ENCODE results near the gene PRDM2.

The PRDM2 gene

DNA sequence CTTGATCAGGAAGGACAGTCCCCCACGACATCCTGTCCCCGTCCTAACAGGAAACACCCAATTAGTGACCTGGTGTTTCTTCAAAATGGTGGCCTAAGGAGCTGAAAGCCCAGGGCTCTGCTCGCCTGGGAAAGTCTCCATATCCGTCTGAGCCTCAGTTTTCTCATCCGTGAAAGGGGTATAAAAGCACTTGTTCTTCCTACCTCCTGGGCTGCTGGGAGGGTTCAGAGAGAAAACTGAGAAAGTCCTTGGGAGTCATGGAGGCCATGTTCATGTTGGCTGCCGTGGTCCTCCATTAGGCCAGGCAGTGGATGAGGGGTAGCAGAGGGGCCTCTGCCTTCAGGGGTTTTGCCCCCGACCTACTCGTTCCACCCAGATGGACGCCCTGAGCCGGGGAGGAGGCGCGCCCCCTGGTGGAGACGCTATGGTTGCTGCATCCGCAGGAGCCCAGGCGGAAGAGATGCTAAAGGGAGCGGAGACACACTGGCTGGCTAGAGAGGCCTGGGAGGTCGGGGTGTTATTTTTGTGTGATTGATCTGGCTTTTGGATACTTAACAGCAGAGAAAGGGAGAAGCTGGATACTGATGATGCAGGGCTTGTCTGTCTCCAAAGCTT is 113.5 kb downstream of the PRDM2 start:
- Histone ChIP-seq H3K4me3 (ENCODE audit: low read length) (no peak overlapping the region), H3K27me3 (ENCODE audit: control insufficient read depth, insufficient read depth, low read length) (no peaks in the 10 kb centered on the region), H3K4me1 (ENCODE audit: control insufficient read depth, low read depth, low read length) (no peaks in the 10 kb centered on the region)

DNA sequence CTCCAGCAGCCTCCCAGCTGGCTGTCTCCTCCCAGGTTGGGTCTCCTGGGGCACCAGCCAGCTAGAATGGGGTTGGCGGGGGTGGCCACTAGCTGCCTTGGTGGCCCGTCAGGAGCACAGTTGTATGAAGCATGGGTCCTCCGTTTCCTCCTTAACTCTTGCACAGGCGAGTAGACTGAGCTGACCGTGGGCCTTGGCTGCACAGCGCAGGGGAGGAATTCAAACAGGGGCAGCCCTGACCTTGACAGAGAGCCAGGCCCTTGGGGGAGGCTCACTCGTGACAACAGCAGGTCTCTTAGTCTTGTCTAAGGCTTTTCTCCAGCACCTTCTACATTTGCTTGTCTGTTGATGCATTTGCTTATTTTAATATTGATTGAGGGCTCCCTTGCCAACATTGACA is 114.1 kb downstream of the PRDM2 start:
- Histone ChIP-seq H3K36me3 (ENCODE audit: control insufficient read depth, low read depth, low read length) (no peaks in the 10 kb centered on the region), H3K9ac (ENCODE audit: low read length) (no peak overlapping the region), H3K27ac (ENCODE audit: low read length) (no peak overlapping the region), H3K9me3 (ENCODE audit: control insufficient read depth, low read depth, low read length) (no peaks in the 10 kb centered on the region), H3K4me3 (ENCODE audit: low read length) (no peak overlapping the region), H3K4me1 (ENCODE audit: control insufficient read depth, low read depth, low read length) (no peaks in the 10 kb centered on the region), H3K27me3 (ENCODE audit: control insufficient read depth, insufficient read depth, low read length) (no peaks in the 10 kb centered on the region)

More for the DNA sequence above, 113.5 kb downstream of the PRDM2 start:
- Histone ChIP-seq H3K9me3 (ENCODE audit: control insufficient read depth, low read depth, low read length) (no peaks in the 10 kb centered on the region), H3K9ac (ENCODE audit: low read length) (no peak overlapping the region), H3K36me3 (ENCODE audit: control insufficient read depth, low read depth, low read length) (no peaks in the 10 kb centered on the region), H3K27ac (ENCODE audit: low read length) (no peak overlapping the region)

DNA sequence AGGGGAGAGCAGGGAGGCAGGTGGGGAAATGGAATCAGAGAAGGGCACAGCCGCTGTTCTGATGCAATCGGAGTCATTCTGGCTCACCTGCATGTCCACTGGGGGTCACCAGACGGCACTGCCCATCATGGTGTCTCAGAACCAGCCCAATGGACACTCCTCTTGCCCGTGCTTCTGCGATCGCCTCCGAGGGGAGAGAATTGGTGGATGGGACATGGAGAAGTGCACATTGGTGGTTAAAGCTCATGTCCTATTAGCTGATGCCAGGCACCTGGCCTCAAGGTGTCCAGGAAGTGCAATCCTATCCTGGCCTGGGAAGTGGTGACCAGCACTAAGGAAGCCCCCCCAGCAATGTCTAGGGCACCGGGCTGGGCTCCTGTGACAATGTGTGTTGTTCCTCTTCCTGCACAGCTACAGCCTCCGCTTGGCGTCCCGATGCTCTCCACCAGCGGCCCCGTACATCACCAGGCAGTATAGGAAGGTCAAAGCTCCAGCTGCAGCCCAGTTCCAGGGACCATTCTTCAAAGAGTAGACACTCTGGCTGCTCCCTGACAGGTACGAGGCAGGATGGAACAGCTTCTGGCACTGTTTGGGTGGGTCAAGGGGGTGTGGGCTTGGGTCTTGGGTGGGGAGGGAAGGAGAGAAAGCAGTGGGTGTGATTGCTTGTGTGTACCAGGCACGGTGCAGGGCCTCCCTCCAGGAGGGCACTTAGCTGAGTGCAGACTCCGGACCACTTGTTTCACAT is 116.2 kb downstream of the PRDM2 start:
- Histone ChIP-seq H3K9ac (ENCODE audit: low read length) (no peak overlapping the region), H3K4me3 (ENCODE audit: low read length) (no peak overlapping the region), H3K27ac (ENCODE audit: low read length) (no peak overlapping the region), H3K4me1 (ENCODE audit: control insufficient read depth, low read depth, low read length) (no peaks in the 10 kb centered on the region), H3K36me3 (ENCODE audit: control insufficient read depth, low read depth, low read length) (no peaks in the 10 kb centered on the region), H3K9me3 (ENCODE audit: control insufficient read depth, low read depth, low read length) (no peaks in the 10 kb centered on the region), H3K27me3 (ENCODE audit: control insufficient read depth, insufficient read depth, low read length) (no peaks in the 10 kb centered on the region)

DNA sequence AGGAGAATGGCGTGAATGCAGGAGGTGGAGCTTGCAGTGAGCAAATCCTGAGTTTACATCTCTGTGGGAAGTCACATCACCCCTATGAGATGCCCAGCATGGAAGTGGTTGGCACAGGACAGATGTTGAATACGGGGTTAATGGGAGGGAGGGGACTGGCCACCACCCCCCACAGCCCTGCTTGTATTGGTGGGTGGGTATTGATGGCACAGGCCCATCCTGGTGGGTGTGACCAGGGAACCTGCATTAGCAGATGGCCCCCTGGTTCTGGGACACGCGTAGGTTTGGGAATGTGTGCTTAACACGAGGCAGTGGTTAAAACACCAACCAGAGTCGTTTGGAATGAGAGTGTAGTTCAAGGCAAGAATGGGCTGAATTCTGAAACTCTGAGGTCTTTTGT is 117.9 kb downstream of the PRDM2 start:
- H3K4me1 ChIP-seq (ENCODE audit: control insufficient read depth, low read depth, low read length) = no peaks in the 10 kb centered on the region

DNA sequence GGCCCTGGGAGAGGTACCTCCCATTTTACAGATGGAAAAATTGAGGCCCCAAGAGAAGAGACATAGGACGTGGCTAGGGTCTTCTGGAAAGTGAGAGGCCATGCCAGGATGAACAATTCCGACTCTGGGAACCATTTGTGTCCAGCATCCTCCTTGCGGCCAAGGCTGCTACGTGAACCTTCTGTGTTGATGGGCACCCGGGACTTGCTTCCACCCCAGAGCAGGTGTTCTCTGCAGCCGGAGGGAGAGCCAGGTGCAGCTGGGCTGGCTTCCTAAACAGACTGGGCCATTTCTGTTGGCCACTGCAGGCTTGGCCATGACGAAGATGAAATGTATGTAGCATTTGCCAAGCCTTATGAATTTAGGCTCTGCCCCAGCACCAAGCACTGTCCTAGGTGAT is 118.9 kb downstream of the PRDM2 start:
- H3K4me3 ChIP-seq (ENCODE audit: low read length) = no peak overlapping the region
- no peak overlapping the region for H3K27ac ChIP-seq (ENCODE audit: low read length)
- no peaks in the 10 kb centered on the region for H3K9me3 ChIP-seq (ENCODE audit: control insufficient read depth, low read depth, low read length)
- H3K9ac ChIP-seq (ENCODE audit: low read length) = no peak overlapping the region
- H3K27me3 ChIP-seq (ENCODE audit: control insufficient read depth, insufficient read depth, low read length) = no peaks in the 10 kb centered on the region
- H3K36me3 ChIP-seq (ENCODE audit: control insufficient read depth, low read depth, low read length) = no peaks in the 10 kb centered on the region
- no peaks in the 10 kb centered on the region for H3K4me1 ChIP-seq (ENCODE audit: control insufficient read depth, low read depth, low read length)

More for the DNA sequence above, 117.9 kb downstream of the PRDM2 start:
- Histone ChIP-seq H3K27ac (ENCODE audit: low read length) (no peak overlapping the region), H3K27me3 (ENCODE audit: control insufficient read depth, insufficient read depth, low read length) (no peaks in the 10 kb centered on the region), H3K4me3 (ENCODE audit: low read length) (no peak overlapping the region), H3K9ac (ENCODE audit: low read length) (no peak overlapping the region), H3K36me3 (ENCODE audit: control insufficient read depth, low read depth, low read length) (no peaks in the 10 kb centered on the region), H3K9me3 (ENCODE audit: control insufficient read depth, low read depth, low read length) (no peaks in the 10 kb centered on the region)

DNA sequence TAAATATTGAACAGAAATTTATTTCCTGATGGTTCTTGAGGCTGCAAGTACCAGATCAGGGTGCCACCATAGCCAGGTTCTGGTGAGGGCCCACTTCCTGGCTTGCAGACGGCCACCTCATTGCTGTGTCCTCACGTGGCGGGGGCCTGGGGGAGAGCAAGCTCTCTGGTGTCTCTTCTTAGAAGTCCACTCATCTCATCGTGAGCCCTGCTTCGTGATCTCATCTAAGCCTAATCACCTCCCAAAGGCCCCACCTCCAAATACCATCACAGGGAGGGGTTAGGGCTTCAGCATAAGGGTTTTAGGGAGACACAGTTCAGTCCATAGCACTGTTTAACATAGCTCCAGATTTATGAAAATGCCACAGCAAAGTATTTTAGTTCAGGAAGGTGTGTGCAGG is 119.7 kb downstream of the PRDM2 start:
- Histone ChIP-seq H3K9ac (ENCODE audit: low read length) (no peak overlapping the region), H3K27ac (ENCODE audit: low read length) (no peak overlapping the region), H3K36me3 (ENCODE audit: control insufficient read depth, low read depth, low read length) (no peaks in the 10 kb centered on the region), H3K9me3 (ENCODE audit: control insufficient read depth, low read depth, low read length) (no peaks in the 10 kb centered on the region), H3K4me1 (ENCODE audit: control insufficient read depth, low read depth, low read length) (no peaks in the 10 kb centered on the region), H3K27me3 (ENCODE audit: control insufficient read depth, insufficient read depth, low read length) (no peaks in the 10 kb centered on the region), H3K4me3 (ENCODE audit: low read length) (no peak overlapping the region)

DNA sequence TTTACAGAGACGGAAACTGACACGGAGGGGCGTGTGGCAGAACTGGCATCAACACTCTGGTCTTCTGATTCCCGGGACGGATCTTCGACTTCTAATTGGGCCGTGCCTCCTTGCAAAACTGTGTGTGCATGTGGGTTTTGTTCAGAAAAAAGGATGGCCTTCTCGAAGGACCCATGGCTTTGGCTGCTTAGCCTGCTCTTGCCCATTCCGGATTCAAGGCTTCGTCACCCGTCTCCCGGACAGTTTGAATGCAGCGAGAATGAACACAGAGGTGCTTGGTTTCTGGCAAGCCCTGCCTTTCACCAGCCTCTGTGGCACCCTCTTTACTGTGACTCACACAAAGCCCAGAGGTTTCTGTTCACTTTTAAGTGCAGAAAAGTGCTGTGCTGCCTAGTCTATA is 120.1 kb downstream of the PRDM2 start:
- no peaks in the 10 kb centered on the region for H3K4me1 ChIP-seq (ENCODE audit: control insufficient read depth, low read depth, low read length)
- no peaks in the 10 kb centered on the region for H3K27me3 ChIP-seq (ENCODE audit: control insufficient read depth, insufficient read depth, low read length)
- no peak overlapping the region for H3K4me3 ChIP-seq (ENCODE audit: low read length)
- no peaks in the 10 kb centered on the region for H3K9me3 ChIP-seq (ENCODE audit: control insufficient read depth, low read depth, low read length)
- H3K27ac ChIP-seq (ENCODE audit: low read length) = no peak overlapping the region
- H3K36me3 ChIP-seq (ENCODE audit: control insufficient read depth, low read depth, low read length) = no peaks in the 10 kb centered on the region
- no peak overlapping the region for H3K9ac ChIP-seq (ENCODE audit: low read length)

DNA sequence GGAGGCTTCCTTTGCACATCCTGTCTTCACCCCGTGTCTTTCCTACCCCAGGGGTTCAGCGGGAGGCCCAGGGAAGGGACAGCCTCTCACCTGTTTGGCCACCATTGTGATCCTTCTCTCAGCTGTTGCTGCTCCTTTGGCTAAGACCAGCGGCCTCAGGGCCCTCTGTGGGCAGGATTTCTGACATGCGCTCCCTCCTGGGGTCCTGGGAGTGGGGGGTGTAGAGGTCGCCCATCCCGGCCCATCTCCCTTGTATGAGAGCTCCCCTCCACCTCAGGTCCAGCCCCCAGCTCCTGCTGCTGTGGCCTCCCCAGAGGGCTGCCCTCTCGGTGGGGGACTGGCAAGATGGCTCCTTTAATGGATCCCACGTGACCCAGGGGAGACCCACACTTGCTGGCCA is 120.5 kb downstream of the PRDM2 start:
- H3K4me1 ChIP-seq (ENCODE audit: control insufficient read depth, low read depth, low read length) = no peaks in the 10 kb centered on the region
- H3K4me3 ChIP-seq (ENCODE audit: low read length) = no peak overlapping the region
- no peaks in the 10 kb centered on the region for H3K36me3 ChIP-seq (ENCODE audit: control insufficient read depth, low read depth, low read length)
- H3K9ac ChIP-seq (ENCODE audit: low read length) = no peak overlapping the region
- H3K27me3 ChIP-seq (ENCODE audit: control insufficient read depth, insufficient read depth, low read length) = no peaks in the 10 kb centered on the region
- H3K27ac ChIP-seq (ENCODE audit: low read length) = no peak overlapping the region
- no peaks in the 10 kb centered on the region for H3K9me3 ChIP-seq (ENCODE audit: control insufficient read depth, low read depth, low read length)

DNA sequence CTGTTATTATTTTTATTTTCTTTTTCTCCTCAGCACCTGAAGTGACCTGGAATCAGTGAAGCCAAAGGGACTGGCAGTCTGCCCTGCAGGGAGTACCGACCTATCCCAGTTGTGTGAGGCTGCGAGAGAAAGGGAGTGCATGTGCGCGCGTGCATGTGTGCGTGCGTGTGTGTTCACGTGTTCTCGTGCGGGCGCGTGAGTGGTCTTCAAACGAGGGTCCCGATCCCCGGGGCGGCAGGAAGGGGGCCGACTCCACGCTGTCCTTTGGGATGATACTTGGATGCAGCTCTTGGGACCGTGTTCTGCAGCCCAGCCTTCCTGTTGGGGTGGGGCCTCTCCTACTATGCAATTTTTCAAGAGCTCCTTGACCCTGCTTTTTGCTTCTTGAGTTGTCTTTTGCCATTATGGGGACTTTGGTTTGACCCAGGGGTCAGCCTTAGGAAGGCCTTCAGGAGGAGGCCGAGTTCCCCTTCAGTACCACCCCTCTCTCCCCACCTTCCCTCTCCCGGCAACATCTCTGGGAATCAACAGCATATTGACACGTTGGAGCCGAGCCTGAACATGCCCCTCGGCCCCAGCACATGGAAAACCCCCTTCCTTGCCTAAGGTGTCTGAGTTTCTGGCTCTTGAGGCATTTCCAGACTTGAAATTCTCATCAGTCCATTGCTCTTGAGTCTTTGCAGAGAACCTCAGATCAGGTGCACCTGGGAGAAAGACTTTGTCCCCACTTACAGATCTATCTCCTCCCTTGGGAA is 123.3 kb downstream of the PRDM2 start:
- Histone ChIP-seq H3K9ac (ENCODE audit: low read length) (no peak overlapping the region), H3K36me3 (ENCODE audit: control insufficient read depth, low read depth, low read length) (no peaks in the 10 kb centered on the region), H3K4me1 (ENCODE audit: control insufficient read depth, low read depth, low read length) (no peaks in the 10 kb centered on the region), H3K27me3 (ENCODE audit: control insufficient read depth, insufficient read depth, low read length) (no peaks in the 10 kb centered on the region), H3K9me3 (ENCODE audit: control insufficient read depth, low read depth, low read length) (no peaks in the 10 kb centered on the region), H3K4me3 (ENCODE audit: low read length) (no peak overlapping the region), H3K27ac (ENCODE audit: low read length) (no peak overlapping the region)

DNA sequence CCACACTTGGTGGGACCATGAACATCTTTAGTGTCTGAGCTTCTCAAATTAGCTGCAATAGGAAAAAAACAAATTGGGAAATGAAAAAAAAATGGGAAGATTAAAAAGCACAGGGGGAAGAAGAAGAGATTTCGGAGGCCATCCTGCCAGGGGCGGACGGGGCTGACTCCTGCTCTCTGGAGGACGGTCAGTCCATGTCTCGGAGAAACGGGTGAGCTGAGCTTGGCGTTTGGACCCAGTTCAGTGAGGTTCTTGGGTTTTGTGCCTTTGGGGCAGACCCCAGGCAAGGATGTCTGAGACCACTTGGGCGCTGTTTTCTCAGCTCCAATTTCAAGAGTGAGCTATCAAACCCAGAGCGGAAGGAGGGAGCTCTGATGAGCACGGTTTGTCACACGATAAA is 123.9 kb downstream of the PRDM2 start:
- Histone ChIP-seq H3K9ac (ENCODE audit: low read length) (no peak overlapping the region), H3K27ac (ENCODE audit: low read length) (no peak overlapping the region), H3K4me1 (ENCODE audit: control insufficient read depth, low read depth, low read length) (no peaks in the 10 kb centered on the region), H3K36me3 (ENCODE audit: control insufficient read depth, low read depth, low read length) (no peaks in the 10 kb centered on the region), H3K4me3 (ENCODE audit: low read length) (no peak overlapping the region), H3K27me3 (ENCODE audit: control insufficient read depth, insufficient read depth, low read length) (no peaks in the 10 kb centered on the region), H3K9me3 (ENCODE audit: control insufficient read depth, low read depth, low read length) (no peaks in the 10 kb centered on the region)

DNA sequence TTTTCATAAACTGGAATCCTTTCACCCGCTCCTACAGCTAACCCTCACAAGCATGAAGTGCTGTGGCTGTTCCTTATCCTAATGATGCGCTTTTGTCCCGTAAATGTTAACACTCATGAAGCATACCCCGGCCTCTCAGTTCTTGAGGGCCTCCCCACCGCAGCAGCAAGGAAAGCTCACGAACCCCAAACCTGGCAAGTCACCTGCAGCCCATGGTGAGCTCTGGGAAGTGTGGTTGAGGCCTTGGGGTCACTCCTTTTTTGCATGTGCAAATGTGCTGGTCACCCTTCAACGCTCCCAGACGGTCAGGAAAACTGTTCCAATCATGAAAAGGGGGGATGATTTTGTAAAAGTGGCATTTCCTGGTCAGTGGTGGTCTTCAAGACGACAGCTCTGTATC is 124.6 kb downstream of the PRDM2 start:
- Histone ChIP-seq H3K27ac (ENCODE audit: low read length) (no peak overlapping the region), H3K9ac (ENCODE audit: low read length) (no peak overlapping the region), H3K4me3 (ENCODE audit: low read length) (no peak overlapping the region), H3K27me3 (ENCODE audit: control insufficient read depth, insufficient read depth, low read length) (no peaks in the 10 kb centered on the region), H3K4me1 (ENCODE audit: control insufficient read depth, low read depth, low read length) (no peaks in the 10 kb centered on the region), H3K9me3 (ENCODE audit: control insufficient read depth, low read depth, low read length) (no peaks in the 10 kb centered on the region), H3K36me3 (ENCODE audit: control insufficient read depth, low read depth, low read length) (no peaks in the 10 kb centered on the region)
